Type B pancreatic cell (in vitro differentiated cells): ENCODE results near the gene FOSB. TPM values are rescaled to one million over a fixed set of nuclear protein-coding genes. Genes with fewer than 3 reads are reported as not detected.

Source experiments
- DNase-seq: peaks from one replicate; pipeline ENCODE4 v3.0.0; 2021; ENCODE audit warnings: mixed read lengths; ENCODE audit not compliant: unreplicated experiment; ENCODE audit errors: extremely low spot score
- H3K27ac Mint-ChIP-seq: 2 replicates; pipeline ENCODE4 v1.8.0; 2021; ENCODE audit warnings: mild to moderate bottlenecking, mixed read lengths
- H3K27me3 Mint-ChIP-seq: 2 replicates; pipeline ENCODE4 v1.8.0; 2021; ENCODE audit warnings: mixed read lengths
- H3K36me3 Mint-ChIP-seq: 2 replicates; pipeline ENCODE4 v1.8.0; 2021; ENCODE audit warnings: mixed read lengths
- H3K4me1 Mint-ChIP-seq: one replicate; pipeline ENCODE4 v1.8.0; 2021; ENCODE audit warnings: mixed read lengths; ENCODE audit not compliant: unreplicated experiment
- H3K4me3 Mint-ChIP-seq: 2 replicates; pipeline ENCODE4 v1.8.0; 2021; ENCODE audit warnings: mild to moderate bottlenecking, mixed read lengths
- H3K9me3 Mint-ChIP-seq: 2 replicates; pipeline ENCODE4 v1.8.0; 2021; ENCODE audit warnings: mixed read lengths
- CTCF ChIP-seq: fragments of 200-600 bp; sonication (generic); conservative IDR thresholded peaks from 2 replicates; pipeline ENCODE4 v1.5.0; 2021; ENCODE audit warnings: antibody characterized with exemption, mild to moderate bottlenecking
- microRNA-seq: library from miRNA; unstranded; fragments of <30 nt; microRNA quantifications from one replicate; pipeline ENCODE4, GENCODE V29; 2020
- total RNA-seq: library from RNA; stranded (reverse); gene quantifications from 2 replicates; pipeline ENCODE4 v1.2.1, GENCODE V29; 2021; ENCODE audit warnings: low replicate concordance

The FOSB gene
- total RNA-seq, 1 donor from 2014 or later, result 28.4 TPM

GRCh38 chr19:45524575-45525129 lies 56.9 kb downstream of the FOSB start:
- H3K9me3 Mint-ChIP-seq, result no peaks in the 10 kb centered on the region
- peaks cover 21% of the 10 kb centered on the region for H3K27me3 Mint-ChIP-seq
- no peak overlapping the region for H3K27ac Mint-ChIP-seq
- H3K4me1 Mint-ChIP-seq, result peaks cover 19% of the 10 kb centered on the region
- H3K36me3 Mint-ChIP-seq, result peaks cover 20% of the 10 kb centered on the region
- TF ChIP-seq CTCF, result no peak
- H3K4me3 Mint-ChIP-seq, result no peak overlapping the region
- no peak for DNase-seq

Small RNAs within 50 kb of the gene (microRNA-seq; reads per million reads assigned to microRNA genes)
- not detected for gene MIR6088

Other genes with a start within 250 kb of the FOSB start
- 0.60 TPM in 1 of 2 replicates, not detected in the other for gene EXOC3L2, start 222.6 kb upstream of the FOSB start, total RNA-seq
- 38.8 and 47.3 TPM in 2 replicates for gene MARK4, start 216.7 kb upstream of the FOSB start, total RNA-seq
- 0.24 and 1.4 TPM in 2 replicates for gene CKM, start 145.1 kb upstream of the FOSB start, total RNA-seq
- 4.9 and 12.8 TPM in 2 replicates for gene KLC3, start 127.2 kb upstream of the FOSB start, total RNA-seq
- gene ERCC2, start 97.4 kb upstream of the FOSB start, total RNA-seq, result 26.9 and 55.8 TPM in 2 replicates
- 38.6 and 110 TPM in 2 replicates for gene PPP1R13L, start 62.9 kb upstream of the FOSB start, total RNA-seq
- 7.2 and 9.5 TPM in 2 replicates for gene POLR1G, start 61.4 kb upstream of the FOSB start, total RNA-seq
- gene ERCC1, start 44.1 kb upstream of the FOSB start, total RNA-seq, result 57.3 and 71.8 TPM in 2 replicates
- gene RTN2, start 29.1 kb downstream of the FOSB start, total RNA-seq, result 11.9 and 13.0 TPM in 2 replicates
- 0.48 TPM in 1 of 2 replicates, not detected in the other for gene PPM1N, start 30.4 kb downstream of the FOSB start, total RNA-seq
- gene VASP, start 39.5 kb downstream of the FOSB start, total RNA-seq, result 51.9 and 73.0 TPM in 2 replicates
- 10.1 and 16.2 TPM in 2 replicates for gene OPA3, start 116.8 kb downstream of the FOSB start, total RNA-seq
- not detected in 2 replicates for gene GPR4, start 134.2 kb downstream of the FOSB start, total RNA-seq
- gene EML2, start 171.4 kb downstream of the FOSB start, total RNA-seq, result 46.9 and 61.4 TPM in 2 replicates
- 8.0 and 9.1 TPM in 2 replicates for gene GIPR, start 200.2 kb downstream of the FOSB start, total RNA-seq
- gene SNRPD2, start 224.0 kb downstream of the FOSB start, total RNA-seq, result 397 and 471 TPM in 2 replicates
- 8.2 and 9.4 TPM in 2 replicates for gene QPCTL, start 224.7 kb downstream of the FOSB start, total RNA-seq